Activated naive CD8-positive, alpha-beta T cell treated with anti-CD3 and anti-CD28 coated beads, Interleukin-2, amount 10 ng/mL, durations not matched to agents 7 days and 5 days (primary cell): ENCODE measurements around the gene CABLES2. TPM values are rescaled to one million over a fixed set of nuclear protein-coding genes. Genes with fewer than 3 reads are reported as not detected.
A peak's percentile ranks its signal among the peaks of the same experiment; 100 is the strongest.

Experiments
- ATAC-seq: fragments of 150-1000 bp; cut with Tn5 transposase; one replicate; pipeline ENCODE4 v1.10.0; 2021; ENCODE audit warnings: low read depth, moderate library complexity
- POLR2A ChIA-PET: fragments of 350-600 bp; sonication (Branson Sonifier 250); formaldehyde crosslinking; loops from one replicate; lab custom pipeline; 2021; ENCODE audit warnings: antibody characterized with exemption; lab: Charles Lee
- DNase-seq: peaks from one replicate; pipeline ENCODE4 v3.0.0; 2021
- H3K27ac Mint-ChIP-seq: one replicate; pipeline ENCODE4 v1.8.0; 2022; ENCODE audit warnings: mild to moderate bottlenecking, mixed read lengths
- H3K27me3 Mint-ChIP-seq: one replicate; pipeline ENCODE4 v1.8.0; 2022; ENCODE audit warnings: mild to moderate bottlenecking, moderate library complexity, mixed read lengths
- H3K36me3 Mint-ChIP-seq: one replicate; pipeline ENCODE4 v1.8.0; 2021; ENCODE audit warnings: mild to moderate bottlenecking, mixed read lengths
- H3K4me1 Mint-ChIP-seq: one replicate; pipeline ENCODE4 v1.8.0; 2021; ENCODE audit warnings: mixed read lengths
- H3K4me3 Mint-ChIP-seq: one replicate; pipeline ENCODE4 v1.8.0; 2022; ENCODE audit warnings: mild to moderate bottlenecking, moderate library complexity, mixed read lengths
- H3K9me3 Mint-ChIP-seq: one replicate; pipeline ENCODE4 v1.8.0; 2021; ENCODE audit warnings: mixed read lengths
- total RNA-seq, 2 experiments: library from RNA; stranded (reverse); gene quantifications; one replicate each; pipeline ENCODE4 v1.2.3, GENCODE V29; 2021

Gene CABLES2
- total RNA-seq, 2 experiments from 2014 or later = 12.1 to 14.4 TPM

- Mint-ChIP-seq H3K9me3 (no peaks in the 10 kb centered on the region), H3K4me3 (no peak overlapping the region), H3K27me3 (peaks cover 3% of the 10 kb centered on the region), H3K36me3 (no peaks in the 10 kb centered on the region), H3K4me1 (peaks cover 11% of the 10 kb centered on the region), H3K27ac (no peak overlapping the region)
- DNase-seq (no peak), ATAC-seq (no peak)
- POLR2A ChIA-PET = interaction anchor here (0.7 to 1.7 kb wide), 3 partner anchors 23 to 387 kb away, joined by 3 to 13 read pairs (median 4); partner anchors contain the start of genes ADRM1, MRGBP and RPS21
These were observed 2.2 kb upstream of the CABLES2 start for GRCh38 chr20:62409086-62409853.

- Mint-ChIP-seq H3K27ac (no peak overlapping the region), H3K4me3 (no peak overlapping the region)
These were observed 1.6 kb upstream of the CABLES2 start for GRCh38 chr20:62408640-62409039.

GRCh38 chr20:62408055-62408454 is 970 bp upstream of the CABLES2 start:
- H3K4me3 Mint-ChIP-seq = no peak overlapping the region
- peak overlapping the region; percentile 90 for H3K27ac Mint-ChIP-seq
- DNase-seq = no peak
- no peaks in the 10 kb centered on the region for H3K36me3 Mint-ChIP-seq
- H3K27me3 Mint-ChIP-seq = peaks cover 3% of the 10 kb centered on the region
- ATAC-seq = no peak
- no peaks in the 10 kb centered on the region for H3K9me3 Mint-ChIP-seq
- POLR2A ChIA-PET = interaction anchor here (0.7 to 0.9 kb wide), 3 partner anchors 21 to 386 kb away, joined by 3 to 7 read pairs (median 3); partner anchors contain the start of gene RPS21
- peaks cover 11% of the 10 kb centered on the region for H3K4me1 Mint-ChIP-seq

More at GRCh38 chr20:62408640-62409039, 1.6 kb upstream of the CABLES2 start:
- Mint-ChIP-seq H3K9me3 (no peaks in the 10 kb centered on the region), H3K4me1 (peaks cover 11% of the 10 kb centered on the region), H3K27me3 (peaks cover 3% of the 10 kb centered on the region), H3K36me3 (no peaks in the 10 kb centered on the region)
- no peak for ATAC-seq
- POLR2A ChIA-PET = no interaction called here
- no peak for DNase-seq

GRCh38 chr20:62406635-62407176 is 379 bp downstream of the CABLES2 start:
- ATAC-seq (no peak), DNase-seq (no peak)
- Mint-ChIP-seq H3K27me3 (peaks cover 3% of the 10 kb centered on the region), H3K27ac (no peak overlapping the region), H3K9me3 (no peaks in the 10 kb centered on the region), H3K4me1 (peaks cover 11% of the 10 kb centered on the region), H3K36me3 (no peaks in the 10 kb centered on the region), H3K4me3 (peak overlapping the region; percentile 83)
- POLR2A ChIA-PET = interaction anchor here (0.5 kb wide), 1 partner anchor 396 kb away, joined by 3 read pairs; no protein-coding TSS in a partner anchor

- POLR2A ChIA-PET = interaction anchor here (0.6 kb wide), 1 partner anchor 19 kb away, joined by 3 read pairs; the partner anchor contains the start of gene RPS21
- peak overlapping the region; percentile 83 for H3K4me3 Mint-ChIP-seq
- H3K27me3 Mint-ChIP-seq = peaks cover 3% of the 10 kb centered on the region
- no peaks in the 10 kb centered on the region for H3K9me3 Mint-ChIP-seq
- DNase-seq (no peak), ATAC-seq (no peak)
- no peaks in the 10 kb centered on the region for H3K36me3 Mint-ChIP-seq
- H3K27ac Mint-ChIP-seq = peak overlapping the region; percentile 77
- peaks cover 11% of the 10 kb centered on the region for H3K4me1 Mint-ChIP-seq
These were observed 1.0 kb downstream of the CABLES2 start for GRCh38 chr20:62405981-62406513.

- POLR2A ChIA-PET = no interaction called here
- Mint-ChIP-seq H3K36me3 (no peaks in the 10 kb centered on the region), H3K9me3 (no peaks in the 10 kb centered on the region), H3K4me3 (peak overlapping the region; percentile 83), H3K27ac (peak overlapping the region; percentile 77), H3K4me1 (peaks cover 11% of the 10 kb centered on the region), H3K27me3 (peaks cover 3% of the 10 kb centered on the region)
- ATAC-seq (no peak), DNase-seq (no peak)
These were observed 1.7 kb downstream of the CABLES2 start for GRCh38 chr20:62405108-62405980.

- POLR2A ChIA-PET = no interaction called here
- Mint-ChIP-seq H3K9me3 (no peaks in the 10 kb centered on the region), H3K4me3 (no peak overlapping the region), H3K27ac (no peak overlapping the region), H3K36me3 (no peaks in the 10 kb centered on the region), H3K27me3 (peaks cover 3% of the 10 kb centered on the region), H3K4me1 (peaks cover 11% of the 10 kb centered on the region)
- ATAC-seq (no peak), DNase-seq (no peak)
These were observed 2.4 kb downstream of the CABLES2 start for GRCh38 chr20:62404761-62405107.

GRCh38 chr20:62404112-62404665 is 2.9 kb downstream of the CABLES2 start:
- no peak overlapping the region for H3K27ac Mint-ChIP-seq
- POLR2A ChIA-PET = no interaction called here
- ATAC-seq (no peak), DNase-seq (no peak)
- H3K27me3 Mint-ChIP-seq = peaks cover 1% of the 10 kb centered on the region
- H3K4me3 Mint-ChIP-seq = no peak overlapping the region
- peaks cover 11% of the 10 kb centered on the region for H3K4me1 Mint-ChIP-seq
- no peaks in the 10 kb centered on the region for H3K36me3 Mint-ChIP-seq
- no peaks in the 10 kb centered on the region for H3K9me3 Mint-ChIP-seq

- peaks cover 11% of the 10 kb centered on the region for H3K4me1 Mint-ChIP-seq
- H3K9me3 Mint-ChIP-seq = no peaks in the 10 kb centered on the region
- H3K36me3 Mint-ChIP-seq = no peaks in the 10 kb centered on the region
- DNase-seq (no peak), ATAC-seq (no peak)
- no peak overlapping the region for H3K27ac Mint-ChIP-seq
- H3K27me3 Mint-ChIP-seq = no peaks in the 10 kb centered on the region
- POLR2A ChIA-PET = no interaction called here
- H3K4me3 Mint-ChIP-seq = no peak overlapping the region
These were observed 3.8 kb downstream of the CABLES2 start for GRCh38 chr20:62403331-62403730.

GRCh38 chr20:62402456-62403150 is 4.5 kb downstream of the CABLES2 start:
- peaks cover 6% of the 10 kb centered on the region for H3K9me3 Mint-ChIP-seq
- POLR2A ChIA-PET = interaction anchor here (0.6 to 0.8 kb wide), 2 partner anchors 16 to 412 kb away, joined by 3 read pairs; partner anchors contain the start of gene RPS21
- peaks cover 11% of the 10 kb centered on the region for H3K4me1 Mint-ChIP-seq
- no peaks in the 10 kb centered on the region for H3K27me3 Mint-ChIP-seq
- H3K4me3 Mint-ChIP-seq = no peak overlapping the region
- no peak overlapping the region for H3K27ac Mint-ChIP-seq
- ATAC-seq = no peak
- no peak for DNase-seq
- peaks cover 7% of the 10 kb centered on the region for H3K36me3 Mint-ChIP-seq

- ATAC-seq (no peak), DNase-seq (no peak)
- Mint-ChIP-seq H3K27me3 (no peaks in the 10 kb centered on the region), H3K4me3 (no peak overlapping the region), H3K27ac (no peak overlapping the region), H3K36me3 (peaks cover 8% of the 10 kb centered on the region), H3K9me3 (peaks cover 6% of the 10 kb centered on the region), H3K4me1 (peaks cover 11% of the 10 kb centered on the region)
- POLR2A ChIA-PET = no interaction called here
These were observed 5.7 kb downstream of the CABLES2 start for GRCh38 chr20:62401331-62401779.

GRCh38 chr20:62400541-62400940 is 6.5 kb downstream of the CABLES2 start:
- Mint-ChIP-seq H3K9me3 (peaks cover 6% of the 10 kb centered on the region), H3K36me3 (peaks cover 8% of the 10 kb centered on the region), H3K27me3 (no peaks in the 10 kb centered on the region), H3K4me1 (peaks cover 6% of the 10 kb centered on the region), H3K27ac (no peak overlapping the region), H3K4me3 (no peak overlapping the region)
- POLR2A ChIA-PET = no interaction called here
- no peak for DNase-seq
- no peak for ATAC-seq
